Measurements from ENCODE around the gene SLC25A23.

The SLC25A23 gene

GRCh38 chr19:6427131-6427530 is 32.5 kb downstream of the SLC25A23 start:
- TF ChIP-seq CTCF (IDR thresholded peaks at IDR 0.05; ENCODE audit: low read depth, low read length): no peak
- no peak for DNase-seq (ENCODE audit: extremely low read depth, low read depth)

GRCh38 chr19:6425732-6426620 is 33.6 kb downstream of the SLC25A23 start:
- no peak for TF ChIP-seq CTCF (IDR thresholded peaks at IDR 0.05; ENCODE audit: low read depth, low read length)
- no peak for DNase-seq (ENCODE audit: extremely low read depth, low read depth)

- DNase-seq (ENCODE audit: extremely low read depth, low read depth): peak; percentile 100
- no peak for TF ChIP-seq CTCF (IDR thresholded peaks at IDR 0.05; ENCODE audit: low read depth, low read length)
These were observed 34.5 kb downstream of the SLC25A23 start for GRCh38 chr19:6424939-6425731.

GRCh38 chr19:6424195-6424938 is 35.2 kb downstream of the SLC25A23 start, which contains the start of gene KHSRP:
KHSRP (minus strand) TSS chr19:6424811; CDS start chr19:6424701, 110 bp downstream.
- no peak for TF ChIP-seq CTCF (IDR thresholded peaks at IDR 0.05; ENCODE audit: low read depth, low read length)
- DNase-seq (ENCODE audit: extremely low read depth, low read depth): no peak

- DNase-seq (ENCODE audit: extremely low read depth, low read depth): no peak
These were observed 35.9 kb downstream of the SLC25A23 start for GRCh38 chr19:6423499-6424194.

More at GRCh38 chr19:6423499-6424194, 35.9 kb downstream of the SLC25A23 start:
- TF ChIP-seq CTCF (IDR thresholded peaks at IDR 0.05; ENCODE audit: low read depth, low read length): no peak
